IMR-90 (cell line): Measurements from ENCODE around the gene BNIP3. TPM values are rescaled to one million over a fixed set of nuclear protein-coding genes. Genes with fewer than 3 reads are reported as not detected.

Source experiments
- ATAC-seq: fragments of 200-7000 bp; cut with Tn5 transposase; 2 replicates; pipeline ENCODE4 v1.9.1; 2020; ENCODE audit warnings: low read depth, mild to moderate bottlenecking, moderate library complexity
- BruUV-seq: library from RNA; stranded (reverse); fragments of 400-500 nt; replicated peaks from 2 replicates; lab custom pipeline; 2021; lab: Mats Ljungman, UMichigan
- CTCF ChIA-PET: fragments of 300-600 bp; formaldehyde crosslinking; extraction: SDS; loops from one replicate; lab custom pipeline; 2021; ENCODE audit warnings: antibody characterized with exemption; lab: Yijun Ruan, JAX
- POLR2A ChIA-PET: fragments of 300-600 bp; sonication (Branson Sonifier 250); formaldehyde crosslinking; loops from one replicate; lab custom pipeline; 2022; ENCODE audit warnings: antibody characterized with exemption; ENCODE audit not compliant: unreplicated experiment; lab: Charles Lee
- DNase-seq: peaks from one replicate; pipeline ENCODE4 v3.0.0; 2013
- H2AFZ ChIP-seq: replicated peaks from 2 replicates; pipeline ENCODE3; 2013; ENCODE audit warnings: low read length, mild to moderate bottlenecking; ENCODE audit not compliant: poor library complexity
- H2AK5ac ChIP-seq: 2 replicates; pipeline ENCODE4 v1.6.1; 2013; ENCODE audit warnings: low read depth, low read length, inconsistent platforms
- H2AK9ac ChIP-seq: replicated peaks from 2 replicates; pipeline ENCODE3; 2013; ENCODE audit warnings: mild to moderate bottlenecking, low read depth, low read length, moderate library complexity; ENCODE audit not compliant: poor library complexity
- H2BK120ac ChIP-seq: 2 replicates; pipeline ENCODE4 v1.6.1; 2013; ENCODE audit warnings: low read depth, low read length, inconsistent platforms
- H2BK15ac ChIP-seq: 3 replicates; pipeline ENCODE4 v1.6.1; 2013; ENCODE audit warnings: low read depth, low read length, inconsistent platforms
- H2BK20ac ChIP-seq: 2 replicates; pipeline ENCODE4 v1.6.1; 2013; ENCODE audit warnings: low read depth, mild to moderate bottlenecking, inconsistent platforms, low read length, moderate library complexity
- H2BK5ac ChIP-seq: 2 replicates; pipeline ENCODE4 v1.6.1; 2013; ENCODE audit warnings: mild to moderate bottlenecking, low read depth, low read length, inconsistent platforms; ENCODE audit not compliant: poor library complexity, severe bottlenecking
- H3K14ac ChIP-seq: replicated peaks from 2 replicates; pipeline ENCODE4 v1.6.1; 2013; ENCODE audit warnings: low read depth, low read length, inconsistent platforms
- H3K18ac ChIP-seq: 2 replicates; pipeline ENCODE4 v1.6.1; 2013; ENCODE audit warnings: low read depth, low read length, control low read depth
- H3K23ac ChIP-seq: 2 replicates; pipeline ENCODE4 v1.6.1; 2013; ENCODE audit warnings: low read depth, low read length, inconsistent platforms
- H3K27ac ChIP-seq: 2 replicates; pipeline ENCODE4 v1.5.1; 2013; ENCODE audit warnings: mild to moderate bottlenecking, control low read depth, low read length; ENCODE audit not compliant: insufficient read depth
- H3K27me3 ChIP-seq: 2 replicates; pipeline ENCODE4 v1.6.1; 2013; ENCODE audit warnings: low read length; ENCODE audit not compliant: control insufficient read depth, insufficient read depth
- H3K36me3 ChIP-seq: 2 replicates; pipeline ENCODE4 v1.6.1; 2013; ENCODE audit warnings: low read length, mixed read lengths; ENCODE audit not compliant: control insufficient read depth, insufficient read depth
- H3K4ac ChIP-seq: 2 replicates; pipeline ENCODE4 v1.6.1; 2013; ENCODE audit warnings: low read depth, low read length, inconsistent platforms
- H3K4me1 ChIP-seq: 2 replicates; pipeline ENCODE4 v1.6.1; 2013; ENCODE audit warnings: low read length, mixed read lengths; ENCODE audit not compliant: control insufficient read depth, insufficient read depth
- H3K4me2 ChIP-seq: 2 replicates; pipeline ENCODE4 v1.6.1; 2013; ENCODE audit warnings: low read depth, mild to moderate bottlenecking, control low read depth, low read length, moderate library complexity
- H3K4me3 ChIP-seq: 2 replicates; pipeline ENCODE4 v1.5.1; 2013; ENCODE audit warnings: low read depth, mild to moderate bottlenecking, control low read depth, low read length, moderate library complexity; ENCODE audit not compliant: insufficient read depth
- H3K56ac ChIP-seq: 2 replicates; pipeline ENCODE4 v1.6.1; 2013; ENCODE audit warnings: low read length, inconsistent platforms; ENCODE audit not compliant: insufficient read depth; ENCODE audit errors: extremely low read depth
- H3K79me1 ChIP-seq, 2 experiments: 2 replicates each; pipeline ENCODE4 v1.6.1; 2013; ENCODE audit warnings: low read length in 2 of 2, inconsistent platforms in 1 of 2, low read depth in 1 of 2
- H3K9ac ChIP-seq: 2 replicates; pipeline ENCODE4 v1.6.1; 2013; ENCODE audit warnings: low read depth, low read length, control low read depth
- H3K9me1 ChIP-seq: 2 replicates; pipeline ENCODE4 v1.6.1; 2013; ENCODE audit warnings: low read length, inconsistent platforms; ENCODE audit not compliant: insufficient read depth
- H3K9me3 ChIP-seq: 2 replicates; pipeline ENCODE4 v1.6.1; 2013; ENCODE audit warnings: low read length; ENCODE audit not compliant: control insufficient read depth, insufficient read depth
- H4K20me1 ChIP-seq: 2 replicates; pipeline ENCODE4 v1.6.1; 2013; ENCODE audit warnings: low read length, inconsistent platforms; ENCODE audit not compliant: insufficient read depth
- H4K5ac ChIP-seq: 2 replicates; pipeline ENCODE4 v1.6.1; 2013; ENCODE audit warnings: mild to moderate bottlenecking, low read depth, low read length, control low read depth
- H4K8ac ChIP-seq, 2 experiments: 2 replicates each; pipeline ENCODE4 v1.6.1; 2013; ENCODE audit warnings: low read depth in 2 of 2, low read length in 2 of 2, control low read depth in 1 of 2, inconsistent platforms in 1 of 2
- H4K91ac ChIP-seq: 2 replicates; pipeline ENCODE4 v1.6.1; 2013; ENCODE audit warnings: low read depth, low read length, inconsistent platforms; ENCODE audit not compliant: insufficient read depth
- BHLHE40 ChIP-seq: fragments of 150-350 bp; IDR thresholded peaks from 2 replicates; pipeline ENCODE4 v1.6.1; 2016; ENCODE audit warnings: mild to moderate bottlenecking, low read depth, low read length
- CEBPB ChIP-seq: IDR thresholded peaks from 2 replicates; pipeline ENCODE4 v1.6.1; 2012; ENCODE audit warnings: low read depth, low read length, improper control_type of control experiment
- CHD1 ChIP-seq: IDR thresholded peaks from 2 replicates; pipeline ENCODE4 v1.6.1; 2012; ENCODE audit warnings: low read depth, low read length, improper control_type of control experiment
- FOS ChIP-seq: fragments of 150-350 bp; IDR thresholded peaks from 2 replicates; pipeline ENCODE4 v1.6.1; 2016; ENCODE audit warnings: low read depth, low read length
- MAFK ChIP-seq: IDR thresholded peaks from 2 replicates; pipeline ENCODE4 v1.6.1; 2012; ENCODE audit warnings: low read depth, low read length, improper control_type of control experiment
- NFE2L2 ChIP-seq: fragments of 150-350 bp; IDR thresholded peaks from 2 replicates; pipeline ENCODE4 v1.6.1; 2016; ENCODE audit warnings: low read depth, mild to moderate bottlenecking, low read length
- RCOR1 ChIP-seq: IDR thresholded peaks from 2 replicates; pipeline ENCODE4 v1.6.1; 2012; ENCODE audit warnings: mild to moderate bottlenecking, low read length, improper control_type of control experiment; ENCODE audit not compliant: insufficient replicate concordance
- RFX5 ChIP-seq: IDR thresholded peaks from 2 replicates; pipeline ENCODE4 v1.8.0; 2012; ENCODE audit warnings: low read depth, mild to moderate bottlenecking, low read length, moderate library complexity
- WGBS, 2 experiments: methylation state at CpG; one replicate each; pipeline versions ENCODE4 v1.1.5 to v1.1.7; 2013; ENCODE audit warnings: missing lambda C conversion rate in 2 of 2; ENCODE audit not compliant: insufficient read length in 1 of 2; ENCODE audit errors: extremely low coverage in 2 of 2; 5-methylcytosine and 5-hydroxymethylcytosine counted together
- dilution Hi-C: fragments of 300-500 bp; cut with HindIII; formaldehyde crosslinking; loops from one replicate; pipeline ENCODE4 v1.14.3; 2018; ENCODE audit warnings: low sequenced_read_pairs; ENCODE audit not compliant: unreplicated experiment
- in situ Hi-C: fragments of 300-500 bp; cut with MboI; formaldehyde crosslinking; loops from 3 replicates; pipeline ENCODE4 v1.14.3; 2019; ENCODE audit warnings: low sequenced_read_pairs, inconsistent platforms, mixed read lengths
- intact Hi-C: fragments of 100-400 bp; cut with micrococcal nuclease; formaldehyde crosslinking; loops from 2 replicates; pipeline ENCODE4 v1.10.0; 2022
- polyA plus RNA-seq, 3 experiments: library from polyadenylated mRNA; depleted of rRNA; stranded (reverse); fragments of >200 nt; gene quantifications; 2 replicates each; pipeline ENCODE4 v1.2.3, GENCODE V29; 2012; ENCODE audit warnings: low replicate concordance in 1 of 3
- total RNA-seq: library from RNA; depleted of rRNA; stranded (reverse); fragments of >200 nt; gene quantifications from 2 replicates; pipeline ENCODE4 v1.2.3, GENCODE V29; 2012

BNIP3 gene
- total and polyA plus RNA-seq, 2 of the 4 experiments (the other 2 are of a cell fraction), result 134 to 211 TPM

GRCh38 chr10:131983780-131984179, 2.1 kb upstream of the BNIP3 start:
- ATAC-seq (peak; percentile 69), DNase-seq (peak; percentile 99)
- no CpG with 5 or more reads among the region's 6 CpGs for WGBS, 2 experiments
- Histone ChIP-seq H3K36me3 (peaks cover 7% of the 10 kb centered on the region), H2BK15ac (no peak overlapping the region), H3K14ac (no peak overlapping the region), H4K20me1 (peaks cover 22% of the 10 kb centered on the region), H3K4me1 (peaks cover 8% of the 10 kb centered on the region), H3K4me3 (no peak overlapping the region), H3K18ac (no peak overlapping the region), H2AFZ (no peak overlapping the region), H2AK5ac (no peak overlapping the region), H3K4me2 (peak overlapping the region; percentile 11; the same call in 1 of the 2 replicates), H3K23ac (no peak overlapping the region), H3K9ac (no peak overlapping the region), H2AK9ac (no peak overlapping the region), H4K91ac (no peak overlapping the region), H3K27ac (no peak overlapping the region), H3K79me1 (peaks cover 0 to 30% of the 10 kb centered on the region in 2 experiments; a peak in 2 of 4 replicates), H3K4ac (0 out of 2 replicates have a peak overlapping the region, but pooled peaks have one; percentile 21), H2BK20ac (no peak overlapping the region), H3K27me3 (no peaks in the 10 kb centered on the region), H2BK5ac (peak overlapping the region; percentile 4), H2BK120ac (no peak overlapping the region), H3K9me1 (peaks cover 10% of the 10 kb centered on the region; the same call in 1 of the 2 replicates), H4K8ac (no peak overlapping the region), H3K9me3 (no peaks in the 10 kb centered on the region), H3K56ac (no peak overlapping the region), H4K5ac (no peak overlapping the region)
- dilution Hi-C loops, result no loop called here
- POLR2A ChIA-PET, result no interaction called here
- in situ Hi-C loops, result no loop called here
- CTCF ChIA-PET, result interaction anchor here (0.5 to 1.3 kb wide), 5 partner anchors 12 to 158 kb away, joined by 3 read pairs; no protein-coding TSS in a partner anchor
- no TSS peak for BruUV-seq
- intact Hi-C loops, result loop anchor here (1.0 to 5.0 kb wide), 4 partner anchors 14 to 84 kb away; partner anchors contain the start of genes JAKMIP3 and PPP2R2D
- TF ChIP-seq RFX5, result no peak
- TF ChIP-seq BHLHE40, result peak; percentile 31; the same call in 1 of the 2 replicates
- peak; percentile 96 for TF ChIP-seq MAFK
- peak; percentile 91 for TF ChIP-seq FOS
- TF ChIP-seq CHD1, result no peak
- TF ChIP-seq RCOR1, result no peak
- TF ChIP-seq NFE2L2, result 0 out of 2 replicates have a peak, but pooled peaks have one; percentile 45
- peak; percentile 90 for TF ChIP-seq CEBPB
